Kidney (tissue), 14 donors: ENCODE data around the gene GAGE2A. TPM values are rescaled to one million over a fixed set of nuclear protein-coding genes. Genes with fewer than 3 reads are reported as not detected.

ENCODE experiments used
- DNase-seq, 5 donors: peaks; one replicate each; pipeline ENCODE4 v3.0.0-alpha.2; 2013 to 2020
- FAIRE-seq: peaks from 2 replicates; lab custom pipeline; 2012; peaks lifted over from hg19 to GRCh38; lab: Jason Lieb, UNC
- H3K27ac ChIP-seq, 2 donors: one replicate each; pipeline ENCODE4 v1.7.0; 2013; ENCODE audit warnings: low read depth in 2 of 2, low read length in 2 of 2, inconsistent platforms in 1 of 2
- H3K27me3 ChIP-seq: one replicate; pipeline ENCODE4 v1.7.1; 2013; ENCODE audit warnings: low read length, inconsistent platforms; ENCODE audit not compliant: control insufficient read depth, insufficient read depth
- H3K36me3 ChIP-seq, 3 donors: one replicate each; pipeline versions ENCODE4 v1.7.0 to v1.7.1; 2013; ENCODE audit warnings: low read length in 3 of 3, control low read depth in 1 of 3, inconsistent platforms in 1 of 3; ENCODE audit not compliant: insufficient read depth in 3 of 3, control insufficient read depth in 2 of 3
- H3K4me1 ChIP-seq, 3 donors: one replicate each; pipeline versions ENCODE4 v1.7.0 to v1.7.1; 2013; ENCODE audit warnings: low read length in 3 of 3, inconsistent platforms in 1 of 3, low read depth in 1 of 3; ENCODE audit not compliant: control insufficient read depth in 2 of 3, insufficient read depth in 2 of 3
- H3K4me3 ChIP-seq, 3 donors: one replicate each; pipeline versions ENCODE4 v1.7.0 to v1.8.1; 2013; ENCODE audit warnings: low read length in 3 of 3, control low read depth in 1 of 3, inconsistent platforms in 1 of 3
- H3K9ac ChIP-seq, 3 donors: one replicate each; pipeline versions ENCODE4 v1.7.0 to v1.7.1; 2013; ENCODE audit warnings: low read length in 3 of 3, control low read depth in 1 of 3, inconsistent platforms in 1 of 3
- H3K9me3 ChIP-seq, 3 donors: one replicate each; pipeline versions ENCODE4 v1.7.0 to v1.7.1; 2013; ENCODE audit warnings: low read length in 3 of 3, control low read depth in 1 of 3, inconsistent platforms in 1 of 3; ENCODE audit not compliant: control insufficient read depth in 2 of 3, insufficient read depth in 1 of 3
- intact Hi-C: fragments of 100-400 bp; cut with DNase I; formaldehyde crosslinking; loops from one replicate; pipeline ENCODE4 v1.11.1; 2022
- polyA plus RNA-seq: library from polyadenylated mRNA; stranded (reverse); fragments of 350-450 nt; fragmentation: Illumina TruSeq; extraction: RNeasy Lipid Tissue Mini Kit (QIAGEN cat#74804); gene quantifications from one replicate; pipeline ENCODE4 v1.2.3, GENCODE V29; 2014; ENCODE audit warnings: low read depth, low replicate concordance; ENCODE audit not compliant: insufficient read depth
- total RNA-seq: library from RNA; stranded (reverse); fragmentation: NEBNext Ultra II Directional; extraction: Animal tissue kit (Norgen Biotek cat#: 25700); gene quantifications from one replicate; pipeline ENCODE4 v1.2.1, GENCODE V29; 2021
- TF ChIP-seq, protein P1 (sequence below): IDR thresholded peaks from 3 replicates; pipeline ENCODE4 v1.5.1; 2012; ENCODE audit warnings: mild to moderate bottlenecking, moderate library complexity, borderline replicate concordance; ENCODE audit not compliant: insufficient read depth; ENCODE audit errors: extremely low read depth
- donor health status: control.
- donor health status: control.
- donor health status: control.
- donor health status: control.
- donor health status: control.
- donor health status: DM: yes; HTN: yes; CAD: no.
- donor health status: Normal renal cell carcinoma (clear cell type).

GAGE2A gene
- total and polyA plus RNA-seq, 2 donors from 2014 or later = not detected

DNA sequence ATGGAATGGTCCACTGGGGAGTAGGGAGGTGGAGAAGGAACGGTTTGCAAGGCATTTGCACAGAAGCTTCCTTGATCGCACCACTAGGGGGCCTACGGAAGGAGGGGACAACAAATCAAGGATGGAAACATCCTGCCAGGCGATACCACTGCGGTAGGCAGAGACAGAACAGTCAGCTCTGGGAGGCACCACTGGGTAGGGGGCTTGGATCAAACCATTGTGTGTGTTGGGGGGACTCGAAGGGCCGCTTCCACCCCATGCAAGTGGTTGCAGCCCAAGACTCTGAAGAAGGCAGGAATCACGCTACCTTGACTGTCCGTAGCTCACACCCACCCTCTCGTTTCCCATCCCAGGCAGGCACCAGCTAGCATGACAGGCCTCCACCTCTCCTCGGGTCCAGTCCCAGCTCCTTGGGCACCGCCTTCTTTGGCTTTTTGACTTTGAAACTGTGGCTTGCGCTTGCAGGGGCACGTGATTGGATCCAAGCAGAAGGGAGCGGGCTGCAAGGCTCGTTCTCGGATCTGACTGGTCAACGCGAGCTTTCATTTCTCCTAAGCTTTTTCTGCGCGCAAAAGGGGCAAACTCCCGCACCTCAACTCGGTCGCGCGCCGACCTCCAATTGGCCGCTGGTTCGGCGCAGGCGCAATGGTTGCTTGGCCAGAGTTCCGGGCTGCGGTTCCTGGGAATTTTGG is 37.9 kb downstream of the GAGE2A start:
- FAIRE-seq (no peak), DNase-seq (peak in 4 of 5 donors; percentile 39 to 74 (median 60))
- H3K4me3 ChIP-seq = peak overlapping the region in 1 of 3 donors; percentile 21
- no peak overlapping the region for H3K27ac ChIP-seq
- no peak overlapping the region for H3K9ac ChIP-seq
- no peaks in the 10 kb centered on the region for H3K9me3 ChIP-seq
- intact Hi-C loops = no loop called here
- TF ChIP-seq, protein P1, sequence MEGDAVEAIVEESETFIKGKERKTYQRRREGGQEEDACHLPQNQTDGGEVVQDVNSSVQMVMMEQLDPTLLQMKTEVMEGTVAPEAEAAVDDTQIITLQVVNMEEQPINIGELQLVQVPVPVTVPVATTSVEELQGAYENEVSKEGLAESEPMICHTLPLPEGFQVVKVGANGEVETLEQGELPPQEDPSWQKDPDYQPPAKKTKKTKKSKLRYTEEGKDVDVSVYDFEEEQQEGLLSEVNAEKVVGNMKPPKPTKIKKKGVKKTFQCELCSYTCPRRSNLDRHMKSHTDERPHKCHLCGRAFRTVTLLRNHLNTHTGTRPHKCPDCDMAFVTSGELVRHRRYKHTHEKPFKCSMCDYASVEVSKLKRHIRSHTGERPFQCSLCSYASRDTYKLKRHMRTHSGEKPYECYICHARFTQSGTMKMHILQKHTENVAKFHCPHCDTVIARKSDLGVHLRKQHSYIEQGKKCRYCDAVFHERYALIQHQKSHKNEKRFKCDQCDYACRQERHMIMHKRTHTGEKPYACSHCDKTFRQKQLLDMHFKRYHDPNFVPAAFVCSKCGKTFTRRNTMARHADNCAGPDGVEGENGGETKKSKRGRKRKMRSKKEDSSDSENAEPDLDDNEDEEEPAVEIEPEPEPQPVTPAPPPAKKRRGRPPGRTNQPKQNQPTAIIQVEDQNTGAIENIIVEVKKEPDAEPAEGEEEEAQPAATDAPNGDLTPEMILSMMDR = peak; percentile 16
- H3K4me1 ChIP-seq = no peaks in the 10 kb centered on the region
- no peaks in the 10 kb centered on the region for H3K36me3 ChIP-seq
- H3K27me3 ChIP-seq = no peaks in the 10 kb centered on the region

DNA sequence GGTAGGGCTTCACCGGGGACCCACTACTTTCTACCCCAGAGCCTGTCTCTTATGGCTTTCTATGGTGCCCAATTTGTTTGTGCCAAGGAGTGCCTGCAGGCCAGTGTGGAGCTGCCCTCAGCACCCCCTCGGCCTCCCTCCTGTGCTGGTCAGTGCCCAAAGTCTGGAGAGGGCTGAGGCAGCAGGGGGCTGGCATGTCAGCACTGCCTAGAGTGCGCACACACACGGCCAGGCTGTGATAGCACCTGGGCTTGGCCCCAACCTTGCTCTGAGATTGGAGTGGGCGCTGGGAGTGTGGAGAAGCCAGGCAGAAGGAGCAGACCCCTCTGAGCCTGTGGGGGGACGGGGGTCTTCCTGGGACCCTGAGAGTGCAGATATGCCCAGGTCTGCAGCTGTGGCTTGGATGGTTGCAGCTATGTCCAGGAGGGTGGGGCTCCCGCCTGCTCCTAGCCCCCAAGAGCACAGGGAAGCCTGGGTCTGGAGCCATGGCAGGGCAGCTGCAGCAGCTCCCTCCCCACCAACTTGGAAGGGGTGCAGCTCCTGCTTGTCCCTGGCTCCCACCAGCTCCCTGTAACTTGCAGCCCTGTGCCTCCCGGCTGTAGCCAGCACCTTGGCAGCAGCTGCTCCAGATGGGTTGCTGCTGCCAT is 55.8 kb downstream of the GAGE2A start:
- FAIRE-seq = no peak
- intact Hi-C loops = no loop called here
- H3K27ac ChIP-seq = no peak overlapping the region

More for the DNA sequence above, 55.8 kb downstream of the GAGE2A start:
- TF ChIP-seq, protein P1 = no peak
- H3K4me1 ChIP-seq = no peaks in the 10 kb centered on the region
- H3K9me3 ChIP-seq = no peaks in the 10 kb centered on the region
- DNase-seq = no peak
- no peak overlapping the region for H3K4me3 ChIP-seq
- no peak overlapping the region for H3K9ac ChIP-seq
- H3K27me3 ChIP-seq = no peaks in the 10 kb centered on the region
- no peaks in the 10 kb centered on the region for H3K36me3 ChIP-seq

Other genes with a start within 250 kb of the GAGE2A start
- not detected for gene GAGE12C, start 57.3 kb upstream of the GAGE2A start, total RNA-seq
- not detected for gene GAGE12C, start 57.3 kb upstream of the GAGE2A start, polyA plus RNA-seq
- not detected for gene GAGE12D, start 47.8 kb upstream of the GAGE2A start, total RNA-seq
- gene GAGE12D, start 47.8 kb upstream of the GAGE2A start, polyA plus RNA-seq = not detected
- gene GAGE12E, start 38.2 kb upstream of the GAGE2A start, total RNA-seq = not detected
- not detected for gene GAGE12E, start 38.2 kb upstream of the GAGE2A start, polyA plus RNA-seq
- not detected for gene GAGE12F, start 28.7 kb upstream of the GAGE2A start, total RNA-seq
- not detected for gene GAGE12F, start 28.7 kb upstream of the GAGE2A start, polyA plus RNA-seq
- not detected for gene GAGE12G, start 19.1 kb upstream of the GAGE2A start, total RNA-seq
- not detected for gene GAGE12G, start 19.1 kb upstream of the GAGE2A start, polyA plus RNA-seq
- gene GAGE12H, start 9.5 kb upstream of the GAGE2A start, total RNA-seq = not detected
- not detected for gene GAGE12H, start 9.5 kb upstream of the GAGE2A start, polyA plus RNA-seq
- not detected for gene GAGE1, start 9.5 kb downstream of the GAGE2A start, total RNA-seq
- not detected for gene GAGE1, start 9.5 kb downstream of the GAGE2A start, polyA plus RNA-seq
- not detected for gene PAGE1, start 106.5 kb downstream of the GAGE2A start, total RNA-seq
- gene PAGE1, start 106.5 kb downstream of the GAGE2A start, polyA plus RNA-seq = not detected
- not detected for gene PAGE4, start 239.8 kb downstream of the GAGE2A start, total RNA-seq
- gene PAGE4, start 239.8 kb downstream of the GAGE2A start, polyA plus RNA-seq = not detected